CD4-positive, alpha-beta T cell treated with Interleukin-15 for 1 hour (primary cell): ENCODE measurements around the gene PLEKHA7.
A peak's percentile ranks its signal among the peaks of the same experiment; 100 is the strongest.

Experiments
- DNase-seq: peaks from one replicate; pipeline ENCODE4 v3.0.0-alpha.2; 2020

PLEKHA7 gene

GRCh38 chr11:16831316-16832192 lies 182.7 kb downstream of the PLEKHA7 start:
- DNase-seq: no peak

GRCh38 chr11:16827139-16827538 lies 187.1 kb downstream of the PLEKHA7 start:
- no peak for DNase-seq

- no peak for DNase-seq
Measured at GRCh38 chr11:16825968-16826367, 188.2 kb downstream of the PLEKHA7 start.

- no peak for DNase-seq
Measured at GRCh38 chr11:16825101-16825500, 189.1 kb downstream of the PLEKHA7 start.

- DNase-seq: peak; percentile 55
Measured at GRCh38 chr11:16820324-16821092, 193.7 kb downstream of the PLEKHA7 start.

- DNase-seq: no peak
Measured at GRCh38 chr11:16818284-16818683, 195.9 kb downstream of the PLEKHA7 start.

GRCh38 chr11:16817351-16817750 lies 196.9 kb downstream of the PLEKHA7 start:
- no peak for DNase-seq

- no peak for DNase-seq
Measured at GRCh38 chr11:16816358-16817270, 197.6 kb downstream of the PLEKHA7 start.

GRCh38 chr11:16815047-16815767 lies 199.0 kb downstream of the PLEKHA7 start:
- DNase-seq: no peak

- peak; percentile 28 for DNase-seq
Measured at GRCh38 chr11:16814410-16815046, 199.7 kb downstream of the PLEKHA7 start.

GRCh38 chr11:16813126-16813525 lies 201.1 kb downstream of the PLEKHA7 start:
- no peak for DNase-seq

- no peak for DNase-seq
Measured at GRCh38 chr11:16812274-16812673, 201.9 kb downstream of the PLEKHA7 start.

GRCh38 chr11:16811136-16812020 lies 202.8 kb downstream of the PLEKHA7 start:
- no peak for DNase-seq

GRCh38 chr11:16809886-16810668 lies 204.1 kb downstream of the PLEKHA7 start:
- no peak for DNase-seq

- DNase-seq: no peak
Measured at GRCh38 chr11:16807306-16807705, 206.9 kb downstream of the PLEKHA7 start.

- DNase-seq: no peak
Measured at GRCh38 chr11:16806791-16807190, 207.4 kb downstream of the PLEKHA7 start.

- no peak for DNase-seq
Measured at GRCh38 chr11:16805938-16806337, 208.3 kb downstream of the PLEKHA7 start.

GRCh38 chr11:16804104-16804947 lies 209.9 kb downstream of the PLEKHA7 start:
- DNase-seq: no peak
